ENCODE measurements around the gene JMY.

JMY gene

DNA sequence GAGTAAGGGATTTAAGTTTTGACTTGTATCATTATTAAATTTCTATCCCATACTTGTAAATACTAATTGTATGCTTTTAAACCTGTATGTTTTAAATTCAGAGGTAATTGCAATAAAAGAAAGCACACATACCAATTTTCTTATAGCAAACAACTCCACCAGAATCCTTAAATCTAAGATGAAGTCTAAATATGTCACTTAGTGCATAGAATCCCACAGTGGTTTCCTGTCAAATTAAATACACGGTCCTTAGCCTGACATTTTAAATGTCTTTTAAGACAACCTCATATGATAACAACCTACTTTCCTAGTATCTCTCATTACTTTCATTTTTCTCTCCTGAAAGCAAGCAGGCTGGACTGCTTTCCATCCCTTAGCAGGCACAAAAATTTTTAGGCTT is 52.0 kb downstream of the JMY start:
- no peak for DNase-seq

DNA sequence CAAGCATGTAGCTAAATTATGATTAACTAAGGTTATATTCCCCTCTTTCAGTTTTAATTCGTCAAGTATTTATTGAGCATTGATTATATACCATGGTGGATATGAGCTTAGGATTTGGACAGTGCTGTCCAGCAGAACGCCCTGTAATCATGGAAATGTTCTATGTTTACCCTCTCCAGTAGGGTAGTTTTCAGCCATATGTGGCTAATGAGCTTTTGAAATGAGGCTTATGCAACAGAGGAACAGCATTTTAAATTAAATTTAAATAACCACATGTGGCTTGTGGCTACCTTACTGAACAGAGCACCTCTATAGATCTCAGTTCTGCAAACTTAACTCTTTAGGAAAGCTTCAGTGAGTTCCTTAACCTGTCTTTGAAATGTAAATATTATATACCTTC is 59.1 kb downstream of the JMY start:
- no peak for DNase-seq

DNA sequence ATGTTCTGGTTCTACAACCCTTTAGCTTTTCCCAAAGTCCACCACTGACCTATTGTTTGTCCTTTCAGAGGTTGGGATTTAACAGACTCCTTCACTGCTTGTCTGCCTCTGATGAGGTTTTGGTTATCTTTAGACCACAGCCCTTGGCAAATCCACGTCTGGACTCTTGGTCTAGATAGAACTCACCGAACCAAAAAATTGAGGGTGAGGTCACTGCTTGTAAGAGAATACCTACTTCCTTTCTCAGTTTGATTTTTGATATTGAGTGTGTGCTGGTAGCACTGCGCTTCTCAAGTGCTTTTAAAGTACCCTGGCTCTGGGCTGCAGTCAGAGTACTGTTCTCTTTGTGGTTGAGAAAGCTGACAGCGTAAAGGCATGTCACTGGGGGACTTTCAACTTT is 61.7 kb downstream of the JMY start:
- DNase-seq: no peak

DNA sequence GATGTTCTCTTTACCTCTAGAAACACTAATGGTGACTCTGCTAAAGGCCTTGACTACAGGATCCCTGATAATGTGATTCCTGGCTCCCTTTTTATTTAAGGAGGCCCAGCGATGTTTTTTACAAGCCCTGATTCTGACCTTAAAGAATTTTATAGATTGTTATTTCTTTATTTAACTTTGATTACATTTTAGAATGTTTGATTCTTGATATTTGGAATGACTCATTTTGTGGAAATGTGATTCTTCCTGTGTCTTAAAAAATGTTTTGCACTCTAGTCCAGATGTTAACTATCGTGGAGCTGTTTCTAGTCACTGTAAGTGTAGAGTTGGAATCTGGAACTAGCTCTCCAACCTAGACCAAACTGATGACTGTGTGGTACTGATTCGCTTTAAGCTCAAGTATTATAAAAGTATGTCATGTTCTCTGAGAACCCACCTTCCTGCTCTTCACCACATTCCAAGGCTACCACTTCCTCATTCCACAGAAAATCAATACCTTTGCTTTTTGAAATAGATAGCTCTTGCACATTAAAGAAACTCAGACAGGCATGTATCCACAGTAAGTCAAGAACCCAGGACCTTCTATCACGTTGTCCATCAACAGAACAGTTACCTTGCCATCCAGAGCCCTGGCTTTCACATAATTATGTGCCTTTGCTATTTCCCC is 65.2 kb downstream of the JMY start:
- DNase-seq: no peak

DNA sequence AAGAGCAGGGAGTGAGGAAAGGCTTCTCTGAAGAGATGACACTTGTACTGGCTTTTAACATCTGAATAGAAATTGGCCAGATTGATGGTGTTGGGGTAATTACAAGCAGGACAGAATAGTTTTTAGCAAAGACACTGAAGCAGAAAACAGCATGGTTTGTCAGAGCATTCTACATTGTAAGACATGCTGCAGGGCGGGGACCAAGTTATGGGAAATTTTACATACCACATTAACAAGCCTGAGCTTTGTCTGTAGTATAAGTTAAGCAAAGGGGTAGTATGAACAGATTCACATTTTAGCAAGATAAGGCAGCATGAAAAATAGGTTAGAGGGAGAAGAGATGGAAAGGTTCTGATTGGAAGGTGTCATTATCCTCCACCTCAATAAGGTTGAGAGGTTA is 66.5 kb downstream of the JMY start:
- DNase-seq: no peak

DNA sequence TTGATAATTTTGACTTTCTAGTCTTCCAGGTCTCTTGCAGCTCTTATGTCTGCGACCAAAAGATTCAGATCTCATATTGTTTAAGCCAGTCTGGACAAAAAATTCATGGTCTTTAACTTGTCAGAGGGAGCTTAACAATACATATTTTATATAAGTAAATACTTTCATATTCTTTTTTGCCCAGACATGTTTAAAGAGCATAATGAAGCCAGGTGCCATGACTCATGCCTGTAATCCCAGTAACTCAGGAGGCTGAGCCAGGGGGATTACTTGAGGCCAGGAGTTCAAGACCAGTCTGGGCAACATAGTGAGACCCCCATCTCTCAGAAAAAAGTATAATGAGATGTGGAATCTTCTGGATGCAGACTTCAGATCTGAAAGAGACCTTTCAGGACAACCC is 69.8 kb downstream of the JMY start:
- DNase-seq: no peak

DNA sequence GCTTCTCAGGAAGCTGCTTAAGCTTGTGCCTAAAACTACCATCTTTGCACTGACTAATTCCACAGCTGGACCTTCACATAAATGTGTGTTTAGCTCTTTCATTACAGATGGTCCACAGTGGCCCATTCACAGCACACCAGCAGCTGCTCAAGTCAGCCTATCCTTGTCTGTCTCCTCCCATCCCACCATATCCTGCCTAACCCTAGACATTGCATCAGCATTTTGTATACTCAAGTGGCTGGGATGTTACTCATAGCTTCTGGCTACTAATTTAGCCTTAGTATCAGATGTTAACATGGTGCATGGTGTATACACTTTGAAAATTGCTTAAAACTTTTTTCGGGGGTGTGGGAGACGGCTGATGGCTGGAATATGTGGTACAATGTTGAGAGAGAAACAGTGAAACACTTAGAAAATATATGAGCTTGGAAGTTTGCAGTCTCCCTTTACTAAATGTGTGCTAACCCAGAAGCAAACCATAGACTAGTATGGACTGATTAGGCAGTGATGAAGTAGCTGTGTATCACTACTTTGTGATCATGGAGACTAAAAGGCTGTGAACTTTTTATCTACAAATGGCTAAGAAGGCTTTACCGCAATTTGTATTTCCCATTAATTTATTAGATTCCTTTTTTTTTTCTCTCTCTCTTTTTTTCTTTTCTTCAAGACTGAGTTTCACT is 83.1 kb downstream of the JMY start:
- DNase-seq: no peak

DNA sequence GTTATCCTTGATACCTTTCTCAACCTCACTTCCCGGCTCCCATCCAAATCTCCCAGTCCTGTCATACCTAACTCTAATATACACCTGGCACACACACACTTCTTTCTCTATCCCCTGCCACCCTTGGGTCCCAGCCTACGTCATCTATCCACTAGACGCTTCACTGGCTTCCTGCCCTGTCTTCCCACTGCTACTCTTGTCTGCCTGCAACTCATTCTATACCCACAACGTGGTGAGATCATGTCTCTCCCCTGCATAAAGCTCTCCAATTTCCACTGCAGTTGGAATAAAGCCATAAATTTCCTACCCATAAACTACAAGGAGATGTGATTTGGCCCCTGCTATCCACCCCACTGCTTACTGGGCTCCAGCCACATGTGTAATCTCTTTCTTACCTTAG is 93.5 kb downstream of the JMY start:
- DNase-seq: no peak

DNA sequence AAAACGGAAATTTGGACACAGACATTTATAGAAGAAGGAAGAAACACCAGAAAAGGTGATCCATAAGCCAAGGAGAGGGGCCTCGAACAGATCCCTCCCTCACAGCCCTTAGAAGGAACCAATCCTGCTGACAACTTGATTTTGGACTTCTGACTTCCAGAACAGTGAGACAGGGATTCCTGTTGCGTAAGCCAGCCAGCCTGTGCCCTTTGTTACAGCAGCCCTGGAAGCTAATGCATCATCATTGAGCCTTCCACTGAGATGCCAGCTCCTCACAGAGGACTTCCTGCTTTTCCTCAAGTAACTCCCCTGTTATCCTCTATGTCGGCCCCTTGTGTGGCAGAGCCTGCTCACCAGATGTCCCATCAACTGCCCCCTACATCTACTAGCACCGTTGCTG is 94.1 kb downstream of the JMY start:
- DNase-seq: no peak

DNA sequence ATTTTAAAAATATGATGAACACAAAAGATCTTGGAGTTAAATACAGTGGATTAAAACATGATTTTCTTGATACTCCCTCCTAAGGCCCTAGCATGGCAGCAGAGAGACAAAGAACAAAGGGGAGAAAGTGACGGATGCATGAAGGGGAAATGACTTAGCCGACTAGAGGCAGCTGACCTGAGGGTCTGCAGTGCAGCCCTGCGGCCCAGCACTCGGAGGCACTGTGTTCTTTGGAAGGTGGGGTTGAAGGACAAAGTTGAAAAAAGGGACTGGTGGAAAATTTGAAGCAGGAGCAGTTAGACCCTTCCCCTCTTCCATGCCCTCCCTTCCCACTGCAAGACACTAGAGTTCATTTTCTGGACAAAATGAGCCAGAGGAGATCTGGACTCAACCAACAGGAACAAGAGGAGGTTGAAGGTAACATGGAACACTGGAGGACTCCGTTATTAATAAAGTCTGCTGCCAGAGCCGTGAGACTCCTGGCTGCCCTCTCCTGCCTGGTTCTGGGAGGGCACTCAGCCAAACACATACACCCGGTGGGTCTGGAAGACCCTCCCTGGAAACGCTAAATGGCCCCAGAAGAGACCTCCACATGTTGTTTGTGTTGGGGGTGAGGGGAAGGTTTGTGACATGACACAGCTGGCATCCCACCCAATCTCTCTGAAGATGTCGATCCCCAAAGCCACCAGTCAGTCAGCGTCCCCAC is 98.1 kb downstream of the JMY start:
- DNase-seq: no peak

DNA sequence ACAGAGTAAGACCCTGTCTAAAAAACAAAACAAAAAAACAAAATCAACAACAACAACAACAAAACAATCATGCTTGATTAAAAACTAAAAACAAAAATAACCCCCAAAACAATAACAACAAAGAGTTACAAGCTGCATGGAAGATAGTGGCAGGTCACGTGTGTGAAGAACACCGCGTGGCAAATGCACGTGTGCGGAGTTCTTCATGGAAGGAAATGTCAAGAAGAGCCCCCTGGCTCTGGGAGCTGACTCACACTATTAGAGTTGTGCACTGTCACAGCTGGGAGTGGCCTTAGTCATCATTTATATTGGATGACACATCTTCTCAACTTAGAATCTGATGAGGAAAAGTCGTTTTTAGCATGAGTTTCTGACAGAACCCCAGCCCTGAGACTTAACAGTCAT is 110.5 kb downstream of the JMY start:
- DNase-seq: no peak

DNA sequence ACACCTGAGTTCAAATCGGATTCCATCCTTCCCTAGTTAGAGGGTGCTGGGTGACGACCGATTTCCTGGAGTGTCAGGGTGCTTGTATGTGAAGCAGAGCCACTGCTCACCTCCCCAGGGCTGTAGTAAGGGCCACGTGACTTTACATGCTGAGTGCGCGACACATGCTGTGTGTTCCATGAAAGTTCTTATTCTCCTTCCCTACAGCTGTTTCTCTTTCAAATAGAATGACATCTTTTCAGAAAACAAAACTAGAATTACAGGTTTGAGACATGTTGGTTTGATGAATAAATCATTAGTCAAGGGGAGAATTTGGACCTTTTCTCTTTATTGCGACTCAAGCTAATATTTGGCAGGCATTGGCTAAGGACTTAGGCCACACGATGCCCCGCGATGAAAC is 113.1 kb downstream of the JMY start:
- no peak for DNase-seq

DNA sequence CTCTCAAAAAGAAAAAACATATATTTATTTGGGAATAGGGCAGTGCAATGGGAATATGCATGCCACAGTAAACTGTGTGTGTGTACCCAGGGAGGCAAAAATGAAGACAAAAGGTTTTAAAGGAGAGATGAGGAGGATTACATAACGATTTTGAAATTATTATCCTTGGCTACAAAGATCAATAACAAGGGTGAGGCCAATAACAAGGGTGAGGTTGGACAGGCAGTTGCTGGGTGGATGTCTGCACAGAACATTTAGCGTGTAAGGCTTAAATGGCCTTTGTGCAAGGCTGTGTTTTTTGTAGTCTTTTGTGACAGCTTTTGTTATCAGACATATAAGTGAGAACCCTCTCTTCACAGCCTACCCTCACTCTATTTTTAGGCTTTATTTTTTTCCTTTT is 114.0 kb downstream of the JMY start:
- no peak for DNase-seq

DNA sequence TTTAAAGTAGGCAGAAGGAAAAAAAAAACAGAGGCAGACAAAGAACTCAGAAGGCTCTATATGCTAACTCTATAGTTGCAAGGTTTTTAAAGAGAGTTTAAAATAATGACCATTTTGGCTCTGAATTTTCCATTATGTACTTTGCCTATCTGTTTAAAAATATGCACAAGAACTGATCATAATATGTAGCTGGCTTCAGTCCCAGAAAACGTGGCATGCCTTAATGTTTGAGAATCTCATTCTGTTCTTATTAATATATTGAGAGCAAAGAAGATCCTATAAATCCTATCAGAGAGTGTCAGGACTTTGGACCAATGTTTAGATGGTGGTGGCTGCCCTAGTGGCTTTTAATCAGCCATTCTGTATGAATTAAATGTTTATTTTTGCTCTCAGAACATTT is 121.5 kb downstream of the JMY start:
- no peak for DNase-seq
